Measurements from ENCODE around the gene PRPS1. TPM values are rescaled to one million over a fixed set of nuclear protein-coding genes. Genes with fewer than 3 reads are reported as not detected.
"Not testable (repeated sequence)": the region's sequence is repeated elsewhere in the genome, so short reads cannot be mapped to it uniquely, and the experiment has no call there.

Gene PRPS1
- total RNA-seq, 1 donor from 2014 or later: 32.8 TPM

- DNase-seq: no peak
These were observed 1.9 kb downstream of the PRPS1 start for GRCh38 chrX:107630031-107630689.

- DNase-seq: peak; percentile 19
These were observed 4.0 kb downstream of the PRPS1 start for GRCh38 chrX:107632346-107632745.

- no peak for DNase-seq
These were observed 18.4 kb downstream of the PRPS1 start for GRCh38 chrX:107646735-107647134.

GRCh38 chrX:107648332-107648731 is 20.0 kb downstream of the PRPS1 start:
- no peak for DNase-seq

GRCh38 chrX:107654566-107654871 is 26.2 kb downstream of the PRPS1 start:
- no peak for DNase-seq

- peak; percentile 78 for DNase-seq
These were observed 26.8 kb downstream of the PRPS1 start for GRCh38 chrX:107654872-107655761.

GRCh38 chrX:107656978-107657377 is 28.7 kb downstream of the PRPS1 start:
- no peak for DNase-seq

- DNase-seq: no peak
These were observed 30.4 kb downstream of the PRPS1 start for GRCh38 chrX:107658660-107659059.

GRCh38 chrX:107659286-107659685 is 31.0 kb downstream of the PRPS1 start:
- no peak for DNase-seq

- DNase-seq: peak; percentile 77
These were observed 31.5 kb downstream of the PRPS1 start for GRCh38 chrX:107659768-107660167.

- no peak for DNase-seq
These were observed 33.8 kb downstream of the PRPS1 start for GRCh38 chrX:107662145-107662544.

- no peak for DNase-seq
These were observed 34.5 kb downstream of the PRPS1 start for GRCh38 chrX:107662824-107663223.

GRCh38 chrX:107666931-107667330 is 38.6 kb downstream of the PRPS1 start:
- DNase-seq: no peak

GRCh38 chrX:107667426-107667825 is 39.1 kb downstream of the PRPS1 start:
- DNase-seq: no peak

- DNase-seq: not testable (repeated sequence)
These were observed 40.4 kb downstream of the PRPS1 start for GRCh38 chrX:107668710-107669109.

- DNase-seq: no peak
These were observed 41.0 kb downstream of the PRPS1 start for GRCh38 chrX:107669261-107669660.

GRCh38 chrX:107669885-107670628 is 41.7 kb downstream of the PRPS1 start:
- no peak for DNase-seq

GRCh38 chrX:107671256-107671655 is 42.9 kb downstream of the PRPS1 start:
- DNase-seq: not testable (repeated sequence)

- DNase-seq: peak; percentile 77
These were observed 44.7 kb downstream of the PRPS1 start for GRCh38 chrX:107672955-107673378.

GRCh38 chrX:107673431-107673830 is 45.1 kb downstream of the PRPS1 start:
- DNase-seq: no peak

GRCh38 chrX:107673933-107674479 is 45.7 kb downstream of the PRPS1 start:
- peak; percentile 60 for DNase-seq

GRCh38 chrX:107674480-107675364 is 46.4 kb downstream of the PRPS1 start:
- DNase-seq: peak; percentile 80

Measured in tongue (tissue), 2 donors.